Left cardiac atrium (tissue), 4 donors: ENCODE measurements around the gene NAA16. TPM values are rescaled to one million over a fixed set of nuclear protein-coding genes. Genes with fewer than 3 reads are reported as not detected.
"Not testable (repeated sequence)": the region's sequence is repeated elsewhere in the genome, so short reads cannot be mapped to it uniquely, and the experiment has no call there.

Experiments used
- ATAC-seq, 2 donors: fragments of 200-7000 bp; cut with Tn5 transposase; one replicate each; pipeline ENCODE4 v1.9.1; 2020; ENCODE audit warnings: mild to moderate bottlenecking in 2 of 2, moderate library complexity in 2 of 2
- DNase-seq: peaks from one replicate; pipeline ENCODE4 v3.0.0-alpha.2; 2020
- intact Hi-C, 2 donors: fragments of 100-400 bp; cut with DNase I; formaldehyde crosslinking; loops; one replicate each; pipeline versions ENCODE4 v1.14.1 to v1.15.1; 2022 to 2023
- total RNA-seq, 2 donors: library from RNA; stranded (reverse); fragmentation: NEBNext Ultra II Directional; extraction: Animal tissue kit (Norgen Biotek cat#: 25700); gene quantifications; one replicate each; pipeline ENCODE4 v1.2.1, GENCODE V29; 2021
- donor health status: DM: no; HTN: yes; CAD: no.
- donor health status: DM: no; HTN: yes; CAD: no; lungs with severe emphysema.
- donor health status: DM: yes; HTN: yes; CAD: no.
- donor health status: Dilated cardiomyopathy.

Gene NAA16
- total RNA-seq, 2 donors from 2014 or later = 9.2 to 11.1 TPM

GRCh38 chr13:41424675-41425074 lies 113.6 kb downstream of the NAA16 start:
- intact Hi-C loops, DNase-seq, ATAC-seq: not testable (repeated sequence)

GRCh38 chr13:41426047-41426446 lies 115.0 kb downstream of the NAA16 start:
- ATAC-seq = no peak
- intact Hi-C loops = no loop called here
- DNase-seq = no peak

Other genes with a start within 250 kb of the NAA16 start
- gene WBP4, start 249.8 kb upstream of the NAA16 start, total RNA-seq = 10 to 100 TPM; 14.3 to 15.8 TPM
- gene KBTBD6, start 178.5 kb upstream of the NAA16 start, total RNA-seq = 1 to 10 TPM; 7.2 to 9.3 TPM
- 1 to 10 TPM; 4.8 to 6.7 TPM for gene KBTBD7, start 116.7 kb upstream of the NAA16 start, total RNA-seq
- gene MTRF1, start 47.7 kb upstream of the NAA16 start, total RNA-seq = 10 to 100 TPM; 11.1 to 12.4 TPM
- 10 to 100 TPM; 40.8 to 43.2 TPM for gene RGCC, start 146.3 kb downstream of the NAA16 start, total RNA-seq